Stimulated activated naive CD8-positive, alpha-beta T cell treated with anti-CD3 and anti-CD28 coated beads, Interleukin-15, amount 100 ng/mL, for 72 hours (primary cell): ENCODE measurements around the gene SCARB2.

Experiments used
- ATAC-seq: fragments of 150-1000 bp; cut with Tn5 transposase; 2 replicates; pipeline ENCODE4 v1.10.0; 2021; ENCODE audit warnings: mild to moderate bottlenecking, moderate library complexity
- DNase-seq, 2 donors: peaks; one replicate each; pipeline ENCODE4 v3.0.0; 2021 to 2022
- H3K27ac Mint-ChIP-seq, 2 donors: one replicate each; pipeline ENCODE4 v1.8.0; 2022; ENCODE audit warnings: mild to moderate bottlenecking in 2 of 2, mixed read lengths in 2 of 2, moderate library complexity in 2 of 2
- H3K27me3 Mint-ChIP-seq: one replicate; pipeline ENCODE4 v1.8.0; 2022; ENCODE audit warnings: mixed read lengths
- H3K4me1 Mint-ChIP-seq: one replicate; pipeline ENCODE4 v1.8.0; 2022; ENCODE audit warnings: mild to moderate bottlenecking, mixed read lengths
- H3K4me3 Mint-ChIP-seq, 2 donors: one replicate each; pipeline ENCODE4 v1.8.0; 2022; ENCODE audit warnings: mild to moderate bottlenecking in 2 of 2, mixed read lengths in 2 of 2, moderate library complexity in 1 of 2
- H3K9me3 Mint-ChIP-seq, 2 donors: one replicate each; pipeline ENCODE4 v1.8.0; 2022; ENCODE audit warnings: mixed read lengths in 2 of 2

Gene SCARB2

DNA sequence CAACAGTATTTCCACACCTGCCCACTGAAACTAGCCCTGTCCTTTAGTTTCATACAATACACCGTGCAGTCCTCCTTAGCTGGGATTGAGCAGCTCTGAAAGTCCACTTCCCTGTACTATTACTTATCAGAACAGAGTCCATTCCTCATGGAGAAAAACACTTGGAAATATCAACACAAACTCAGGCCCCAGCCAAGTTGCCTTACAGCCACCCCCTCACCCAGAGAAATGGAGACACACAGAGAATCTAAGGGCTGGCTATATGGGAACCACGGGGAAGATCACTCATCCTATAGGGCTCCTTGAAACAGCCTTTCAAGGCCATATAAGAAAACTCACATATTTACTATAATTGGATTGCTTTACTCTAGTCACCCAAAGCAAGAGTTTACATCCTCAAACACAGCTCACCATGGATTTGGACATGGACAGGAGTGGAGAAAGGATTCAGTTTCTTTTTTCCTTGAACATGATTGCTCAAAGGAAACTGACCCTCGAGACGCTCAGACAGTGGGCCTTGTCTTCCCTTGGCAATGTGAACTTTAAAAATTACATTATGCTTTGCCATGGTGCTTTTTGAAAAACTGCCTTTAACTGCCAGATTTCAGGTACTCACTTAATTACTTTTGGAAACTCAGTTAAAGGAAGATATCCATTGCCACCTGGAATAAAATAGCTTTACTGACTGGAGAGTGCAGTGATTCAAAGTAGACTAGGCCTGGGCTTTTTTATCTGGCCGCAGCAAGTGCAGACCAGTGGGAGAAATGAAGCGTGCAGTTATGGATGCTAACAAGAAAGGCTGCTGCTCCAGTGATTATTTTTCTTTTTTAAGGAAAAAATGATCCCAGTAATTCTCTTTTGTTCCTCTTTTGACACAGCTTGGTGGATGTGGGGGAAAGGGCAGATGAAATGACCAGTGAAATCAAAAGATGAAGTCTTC, 1.6 kb downstream of the SCARB2 start:
- Mint-ChIP-seq H3K9me3 (no peaks in the 10 kb centered on the region), H3K4me1 (peaks cover 69% of the 10 kb centered on the region)

DNA sequence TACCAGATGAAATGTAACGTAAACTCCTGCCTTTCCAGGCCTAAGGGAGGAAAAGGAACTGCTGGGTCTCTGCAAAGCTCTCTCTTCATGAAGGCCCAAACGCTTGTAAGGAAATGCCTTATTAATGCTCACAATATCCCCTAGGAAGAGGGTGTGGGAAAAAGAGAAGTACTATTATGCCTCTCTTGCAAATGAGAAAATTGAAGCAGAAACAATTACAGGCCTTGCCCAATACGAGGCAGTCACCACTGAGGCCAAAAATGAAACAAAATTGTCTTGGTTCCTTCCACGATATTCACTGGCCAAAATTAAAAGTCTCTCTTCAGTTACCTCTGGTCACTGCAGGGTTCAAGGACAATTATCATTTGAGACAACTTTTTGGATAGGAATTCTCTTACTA, 3.2 kb downstream of the SCARB2 start:
- DNase-seq (no peak), ATAC-seq (no peak)
- Mint-ChIP-seq H3K4me3 (no peak overlapping the region), H3K9me3 (no peaks in the 10 kb centered on the region), H3K27me3 (no peaks in the 10 kb centered on the region), H3K4me1 (peaks cover 79% of the 10 kb centered on the region), H3K27ac (no peak overlapping the region)

More for the DNA sequence above, 1.6 kb downstream of the SCARB2 start:
- DNase-seq: no peak
- Mint-ChIP-seq H3K27ac (no peak overlapping the region), H3K4me3 (peak overlapping the region in 1 of 2 donors; percentile 92), H3K27me3 (peaks cover 7% of the 10 kb centered on the region)
- ATAC-seq: no peak

DNA sequence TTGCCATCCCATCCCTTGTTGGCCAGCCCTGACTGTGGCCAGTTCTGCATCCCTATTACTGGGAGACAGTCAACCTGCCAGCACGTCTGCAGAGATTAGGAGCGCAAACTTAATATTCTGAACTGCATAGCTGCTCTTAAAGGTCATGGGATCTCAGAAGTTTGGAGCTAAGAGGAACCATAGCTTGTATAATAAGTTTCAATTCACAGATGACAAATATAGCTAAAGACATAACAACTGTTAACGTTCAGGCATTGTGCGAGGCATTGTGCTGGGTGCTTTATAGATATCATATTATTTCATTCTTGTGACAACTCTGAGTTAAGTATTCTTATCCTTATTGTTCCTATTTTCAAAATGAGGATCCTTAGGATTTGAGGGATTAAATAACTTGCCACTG, 3.7 kb downstream of the SCARB2 start:
- Mint-ChIP-seq H3K4me1 (peaks cover 74% of the 10 kb centered on the region), H3K4me3 (no peak overlapping the region), H3K27ac (no peak overlapping the region)

DNA sequence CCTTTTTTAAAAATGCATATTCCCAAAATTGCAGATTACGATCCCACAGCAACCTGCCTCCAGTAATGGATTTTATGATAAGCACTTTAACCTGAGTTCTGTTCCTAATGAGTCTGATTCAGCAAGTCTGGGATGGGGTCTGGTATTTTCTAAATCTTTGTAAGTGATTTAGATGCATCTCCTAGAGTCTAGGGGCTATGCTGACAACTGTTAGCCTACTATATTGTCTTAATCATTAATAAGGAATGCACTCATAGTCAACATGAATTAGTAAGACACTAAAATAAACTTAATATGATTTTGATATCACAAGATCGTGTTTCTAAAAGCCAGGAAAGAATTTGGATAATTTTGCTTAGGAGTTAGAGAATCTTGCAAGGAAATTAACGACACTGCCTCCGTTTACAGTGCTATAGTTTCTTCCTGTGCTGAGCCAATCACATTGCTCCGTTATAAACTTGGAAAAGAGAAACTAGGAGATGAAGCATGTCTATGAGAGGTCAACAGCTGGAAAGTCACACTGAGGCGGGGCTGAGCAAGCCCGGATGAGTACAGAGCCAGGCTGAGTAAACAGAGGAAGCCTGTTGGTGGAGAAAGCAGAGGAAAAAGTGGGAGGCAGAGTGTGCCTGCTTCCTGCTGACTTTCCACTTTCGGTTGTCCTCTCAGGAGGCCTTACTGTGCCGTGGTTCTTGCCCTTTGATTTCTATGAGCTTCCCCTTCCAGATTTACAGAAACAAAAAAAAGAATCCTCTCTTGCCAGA, 5.4 kb downstream of the SCARB2 start:
- ATAC-seq: no peak

More for the DNA sequence above, 3.7 kb downstream of the SCARB2 start:
- no peak for ATAC-seq
- no peak for DNase-seq
- Mint-ChIP-seq H3K9me3 (no peaks in the 10 kb centered on the region), H3K27me3 (no peaks in the 10 kb centered on the region)

DNA sequence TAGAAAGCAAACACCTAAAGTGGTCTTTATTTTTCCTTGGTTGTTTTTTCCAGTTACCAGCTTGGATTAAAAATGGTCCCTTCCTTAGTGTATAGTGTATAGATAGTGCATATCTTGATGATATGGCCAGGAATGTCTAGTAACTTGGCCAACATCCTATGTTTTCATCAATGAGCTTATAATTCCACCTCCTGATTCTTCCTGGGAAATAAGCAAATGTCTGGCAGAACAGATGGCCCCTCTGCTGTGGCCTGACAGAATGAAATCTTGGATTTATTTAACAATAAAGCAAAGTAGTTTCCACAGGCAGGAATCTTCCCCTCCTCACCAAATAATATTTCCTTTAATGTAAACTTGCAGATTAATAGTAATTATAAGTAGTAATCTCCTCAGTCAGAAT, 6.1 kb downstream of the SCARB2 start:
- Mint-ChIP-seq H3K9me3 (no peaks in the 10 kb centered on the region), H3K4me3 (no peak overlapping the region), H3K27me3 (no peaks in the 10 kb centered on the region), H3K4me1 (peaks cover 66% of the 10 kb centered on the region), H3K27ac (no peak overlapping the region)
- no peak for ATAC-seq
- no peak for DNase-seq

More for the DNA sequence above, 5.4 kb downstream of the SCARB2 start:
- H3K27me3 Mint-ChIP-seq: no peaks in the 10 kb centered on the region
- H3K27ac Mint-ChIP-seq: peak overlapping the region in 1 of 2 donors; percentile 91
- no peak overlapping the region for H3K4me3 Mint-ChIP-seq
- peaks cover 72% of the 10 kb centered on the region for H3K4me1 Mint-ChIP-seq
- no peaks in the 10 kb centered on the region for H3K9me3 Mint-ChIP-seq
- DNase-seq: no peak

DNA sequence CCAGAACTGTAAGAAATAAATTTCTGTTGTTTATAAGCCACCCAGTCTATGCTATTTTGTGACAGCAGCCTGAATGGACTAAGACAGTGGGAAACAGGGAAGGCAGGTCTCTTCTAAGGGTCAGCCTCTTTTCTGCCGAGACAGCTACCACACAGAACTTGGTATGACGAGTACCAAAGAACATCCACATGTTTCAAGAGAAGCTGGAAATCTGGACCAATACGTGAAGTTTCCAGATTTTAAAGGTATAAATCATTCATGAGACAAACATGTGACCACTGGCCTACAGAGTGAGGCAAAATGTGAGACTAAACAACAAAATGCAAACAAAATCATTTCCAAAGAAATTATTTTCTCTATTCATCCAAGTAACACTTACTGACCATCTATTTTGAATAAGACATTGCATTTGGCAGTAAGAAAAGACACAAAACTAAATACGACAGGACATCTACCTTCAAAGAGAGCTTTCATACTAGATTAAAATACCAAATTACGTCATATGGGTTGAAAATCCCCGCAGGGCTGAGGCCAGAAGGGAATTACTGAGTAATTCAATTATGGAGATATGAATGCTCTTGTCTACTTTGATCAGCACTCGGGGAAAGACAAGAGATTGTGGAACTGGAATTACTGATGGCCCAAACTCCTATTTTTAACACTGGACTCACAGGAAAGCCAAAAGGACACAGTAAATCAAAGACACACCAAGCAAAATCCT, 7.2 kb downstream of the SCARB2 start:
- DNase-seq: no peak
- no peaks in the 10 kb centered on the region for H3K27me3 Mint-ChIP-seq

DNA sequence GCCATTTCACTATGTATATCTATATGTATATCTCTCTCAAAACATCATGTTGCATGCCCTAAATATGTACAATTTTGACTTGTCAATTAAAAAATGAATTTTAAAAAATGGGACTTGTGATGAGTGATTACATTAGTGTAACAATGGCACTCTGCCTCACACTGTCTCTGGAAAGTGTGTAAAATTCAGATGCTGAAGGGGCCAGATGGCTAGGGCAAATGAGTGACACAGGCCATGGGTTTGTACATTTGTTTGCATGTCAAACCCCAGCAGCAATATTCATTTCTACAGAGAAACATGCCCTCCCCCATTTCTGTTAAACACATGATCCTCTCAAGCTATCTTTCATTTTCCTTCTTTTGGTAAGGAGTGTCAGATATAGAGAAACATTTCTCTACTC, 8.1 kb downstream of the SCARB2 start:
- H3K27ac Mint-ChIP-seq: no peak overlapping the region

More for the DNA sequence above, 7.2 kb downstream of the SCARB2 start:
- no peaks in the 10 kb centered on the region for H3K9me3 Mint-ChIP-seq
- ATAC-seq: no peak
- peaks cover 55% of the 10 kb centered on the region for H3K4me1 Mint-ChIP-seq
- no peak overlapping the region for H3K4me3 Mint-ChIP-seq
- no peak overlapping the region for H3K27ac Mint-ChIP-seq

DNA sequence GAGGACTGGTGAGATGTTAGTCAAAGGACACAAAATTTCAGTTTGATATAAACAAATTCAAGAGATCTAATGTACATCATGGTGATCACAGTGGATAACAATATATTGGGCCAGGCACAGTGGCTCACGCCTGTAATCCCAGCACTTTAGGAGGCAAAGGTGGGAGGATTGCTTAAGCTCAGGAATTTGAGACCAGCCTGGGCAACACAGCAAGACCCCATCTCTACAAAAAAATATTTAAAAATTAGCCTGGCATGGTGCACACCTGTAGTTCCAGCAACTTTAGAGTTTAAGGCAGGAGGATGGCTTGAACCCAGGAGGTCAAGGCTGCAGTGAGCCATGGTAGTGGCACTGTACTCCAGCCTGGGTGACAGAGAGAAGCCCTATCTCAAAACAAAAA, 8.7 kb downstream of the SCARB2 start:
- H3K27ac Mint-ChIP-seq: no peak overlapping the region

More for the DNA sequence above, 8.1 kb downstream of the SCARB2 start:
- Mint-ChIP-seq H3K9me3 (no peaks in the 10 kb centered on the region), H3K27me3 (no peaks in the 10 kb centered on the region), H3K4me1 (peaks cover 58% of the 10 kb centered on the region), H3K4me3 (no peak overlapping the region)
- no peak for ATAC-seq
- no peak for DNase-seq

DNA sequence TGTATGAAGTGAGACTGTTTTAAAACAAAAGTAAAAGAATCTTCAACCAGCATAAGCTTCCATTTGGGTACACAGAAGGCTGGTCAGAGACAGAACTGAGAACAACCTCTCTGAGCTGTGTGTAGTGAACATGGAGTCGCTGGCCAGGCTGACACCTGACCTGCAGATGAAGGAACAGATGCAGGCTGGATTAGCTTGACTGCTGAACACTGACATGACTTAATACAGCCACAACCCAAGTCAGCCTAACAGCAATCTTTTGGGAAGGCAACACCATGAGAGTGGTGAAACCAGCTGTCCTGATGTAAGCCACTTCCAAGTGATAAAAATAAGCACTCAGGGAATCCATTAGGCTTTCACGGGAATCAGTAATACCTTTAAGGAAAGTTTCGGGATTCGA, 10.1 kb downstream of the SCARB2 start:
- Mint-ChIP-seq H3K4me3 (no peak overlapping the region), H3K27me3 (no peaks in the 10 kb centered on the region), H3K27ac (no peak overlapping the region), H3K4me1 (peaks cover 63% of the 10 kb centered on the region), H3K9me3 (no peaks in the 10 kb centered on the region)
- DNase-seq: no peak
- ATAC-seq: no peak

More for the DNA sequence above, 8.7 kb downstream of the SCARB2 start:
- Mint-ChIP-seq H3K27me3 (no peaks in the 10 kb centered on the region), H3K4me3 (no peak overlapping the region), H3K9me3 (no peaks in the 10 kb centered on the region), H3K4me1 (peaks cover 58% of the 10 kb centered on the region)
- DNase-seq: no peak
- ATAC-seq: no peak

DNA sequence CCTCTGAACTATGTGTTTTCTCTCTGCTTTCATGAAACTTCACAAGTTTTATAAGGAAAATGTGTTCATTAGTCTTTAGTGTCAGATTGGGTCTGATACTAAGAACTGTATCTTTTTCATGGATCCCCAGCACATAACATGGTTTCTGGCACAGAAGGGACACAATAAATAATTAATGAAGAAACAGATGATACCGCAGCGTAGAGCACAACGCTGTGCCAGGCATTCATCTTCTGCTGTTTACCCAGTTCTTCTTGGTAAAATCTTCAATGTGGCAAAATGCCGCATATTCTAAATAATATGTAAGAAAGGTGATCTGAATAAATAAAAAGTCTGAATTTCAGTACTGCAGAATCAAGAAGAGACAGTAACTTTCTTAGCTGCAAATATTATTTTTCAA, 12.3 kb downstream of the SCARB2 start:
- no peak overlapping the region for H3K27ac Mint-ChIP-seq
- H3K4me1 Mint-ChIP-seq: peaks cover 69% of the 10 kb centered on the region
- DNase-seq (no peak), ATAC-seq (no peak)
- H3K9me3 Mint-ChIP-seq: no peaks in the 10 kb centered on the region
- no peak overlapping the region for H3K4me3 Mint-ChIP-seq
- no peaks in the 10 kb centered on the region for H3K27me3 Mint-ChIP-seq

DNA sequence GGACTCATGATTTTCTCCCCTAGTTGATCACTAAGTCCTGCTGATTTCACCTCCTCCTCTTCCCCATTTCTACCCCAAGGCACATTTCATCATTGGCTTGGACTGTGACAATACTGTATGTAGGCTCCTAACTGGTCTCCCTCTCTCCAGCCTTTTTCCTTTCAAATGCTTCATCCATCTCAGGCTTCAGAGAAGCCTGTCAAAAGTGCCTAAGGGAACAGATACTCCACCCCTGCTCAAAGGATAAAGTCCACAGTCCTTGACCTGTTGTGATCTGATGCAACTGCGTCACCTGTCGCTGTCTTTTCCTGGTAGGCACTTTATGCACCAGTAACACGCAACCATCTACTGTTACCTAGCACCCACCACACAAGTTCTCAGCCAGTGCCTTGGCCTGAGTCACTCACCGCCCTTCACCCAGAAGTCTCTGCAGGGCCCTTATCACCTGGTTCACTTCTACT, 12.8 kb downstream of the SCARB2 start:
- no peaks in the 10 kb centered on the region for H3K9me3 Mint-ChIP-seq
- peak; percentile 77 for ATAC-seq
- peak overlapping the region; percentile 36 to 85 for H3K27ac Mint-ChIP-seq
- no peaks in the 10 kb centered on the region for H3K27me3 Mint-ChIP-seq
- DNase-seq: peak; percentile 17 to 37
- peak overlapping the region; percentile 2 to 23 for H3K4me3 Mint-ChIP-seq
- peaks cover 65% of the 10 kb centered on the region for H3K4me1 Mint-ChIP-seq

DNA sequence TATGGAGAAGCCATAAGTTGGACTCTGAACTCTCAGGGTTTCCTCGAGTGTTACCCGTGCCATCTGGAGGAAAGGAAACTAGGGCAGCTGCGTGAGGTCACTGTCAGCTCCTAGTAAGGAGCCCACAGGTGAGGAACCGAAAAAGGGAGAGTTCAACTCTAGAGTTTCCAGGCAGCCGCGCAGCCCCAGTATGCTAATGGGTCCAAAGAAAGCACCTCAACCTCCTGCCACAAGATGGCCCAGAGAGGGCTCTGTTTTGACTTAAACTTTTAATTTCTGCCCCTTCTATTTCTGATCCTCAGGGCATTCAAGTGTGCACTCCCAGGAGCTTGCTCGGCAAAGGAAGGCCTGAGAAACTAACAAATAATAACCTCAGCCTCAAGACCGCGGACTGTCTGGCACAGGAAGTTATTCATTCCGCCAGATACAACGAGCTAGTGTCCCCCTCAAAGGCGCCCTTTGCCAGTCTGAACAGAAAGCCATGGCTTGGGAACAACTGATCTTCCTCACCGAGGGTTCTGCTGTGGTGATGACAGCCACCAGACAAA, 13.9 kb downstream of the SCARB2 start:
- no peaks in the 10 kb centered on the region for H3K27me3 Mint-ChIP-seq
- peak overlapping the region; percentile 59 to 88 for H3K27ac Mint-ChIP-seq
- H3K4me1 Mint-ChIP-seq: peaks cover 60% of the 10 kb centered on the region
- DNase-seq (peak in 1 of 2 donors; percentile 25), ATAC-seq (peak; percentile 54)
- no peaks in the 10 kb centered on the region for H3K9me3 Mint-ChIP-seq
- H3K4me3 Mint-ChIP-seq: peak overlapping the region; percentile 56 to 59

DNA sequence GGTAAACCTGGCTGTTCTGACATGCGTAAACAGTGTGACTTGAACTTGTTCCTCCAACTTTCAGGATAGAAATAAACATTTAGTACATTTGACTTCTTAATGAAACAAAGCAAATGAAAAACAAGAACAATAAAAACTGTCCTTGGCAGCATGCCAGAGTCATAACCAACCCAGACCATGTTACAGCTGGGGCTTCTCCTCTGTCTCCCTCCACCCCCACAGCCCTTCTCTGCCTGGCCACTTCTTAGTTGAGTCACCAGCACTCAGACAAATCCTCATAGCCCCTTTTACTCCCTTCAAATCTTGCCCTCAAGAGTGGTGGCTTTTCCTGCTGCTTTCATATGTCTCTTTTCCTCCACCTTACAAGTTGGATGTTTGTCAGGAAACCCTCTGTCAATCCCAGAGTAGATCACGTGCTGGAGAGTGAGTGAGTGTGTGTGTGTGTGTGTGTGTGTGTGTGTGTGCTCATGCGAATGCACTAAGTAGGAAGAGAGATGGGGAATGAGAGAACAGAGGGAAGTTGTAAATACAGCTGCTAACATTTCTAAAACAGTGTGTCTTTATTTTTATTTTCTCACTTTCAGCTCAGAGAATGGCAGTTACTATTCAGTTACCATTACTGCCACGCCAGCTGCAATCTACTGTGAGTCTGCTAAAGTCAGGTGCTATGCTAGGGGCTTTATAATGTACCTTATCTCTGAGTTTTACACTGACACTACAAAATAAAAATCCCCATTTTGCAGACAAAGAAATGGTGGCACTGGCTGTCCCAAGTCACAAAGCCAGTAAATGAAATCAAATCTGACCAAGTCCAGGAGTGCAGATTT, 15.0 kb downstream of the SCARB2 start:
- H3K27ac Mint-ChIP-seq: no peak overlapping the region
- no peaks in the 10 kb centered on the region for H3K9me3 Mint-ChIP-seq
- no peaks in the 10 kb centered on the region for H3K27me3 Mint-ChIP-seq
- DNase-seq (peak; percentile 56 to 67), ATAC-seq (peak; percentile 89)
- peaks cover 50% of the 10 kb centered on the region for H3K4me1 Mint-ChIP-seq
- peak overlapping the region; percentile 57 to 62 for H3K4me3 Mint-ChIP-seq

DNA sequence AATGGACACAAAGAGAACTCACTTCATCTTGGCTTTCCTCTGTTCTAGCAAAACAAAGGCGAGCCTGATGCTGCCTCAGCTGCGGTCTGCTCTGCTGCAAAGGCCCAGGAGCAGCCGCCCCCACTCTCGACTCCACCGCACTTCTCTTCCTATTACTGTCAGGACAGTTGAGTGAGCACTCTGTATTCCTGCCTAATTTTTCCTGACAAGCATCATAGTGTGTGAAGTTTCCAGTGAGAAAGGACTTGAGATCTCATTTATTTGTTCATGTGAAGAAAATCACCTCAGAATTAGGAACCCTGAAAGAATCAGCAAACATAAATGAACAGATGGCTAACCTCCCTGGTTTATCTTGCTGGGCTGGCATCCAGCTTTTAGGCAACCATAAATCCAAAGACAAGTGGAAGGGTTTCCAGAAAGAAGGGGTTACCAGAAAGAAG, 15.6 kb downstream of the SCARB2 start:
- Mint-ChIP-seq H3K4me3 (peak overlapping the region; percentile 62), H3K27me3 (no peaks in the 10 kb centered on the region), H3K4me1 (peaks cover 50% of the 10 kb centered on the region), H3K9me3 (peaks cover 0 to 4% of the 10 kb centered on the region in 2 donors), H3K27ac (peak overlapping the region; percentile 17 to 29)
- peak; percentile 52 for ATAC-seq
- peak in 1 of 2 donors; percentile 19 for DNase-seq
